Stimulated activated naive CD4-positive, alpha-beta T cell (primary cell): ENCODE data around the gene PCCB.
"Not testable (repeated sequence)": the region's sequence is repeated elsewhere in the genome, so short reads cannot be mapped to it uniquely, and the experiment has no call there.

Experiments used
- DNase-seq, 6 experiments: peaks; one replicate each; lab custom pipeline; 2025; lab: John Stamatoyannopoulos, UW

PCCB gene

DNA sequence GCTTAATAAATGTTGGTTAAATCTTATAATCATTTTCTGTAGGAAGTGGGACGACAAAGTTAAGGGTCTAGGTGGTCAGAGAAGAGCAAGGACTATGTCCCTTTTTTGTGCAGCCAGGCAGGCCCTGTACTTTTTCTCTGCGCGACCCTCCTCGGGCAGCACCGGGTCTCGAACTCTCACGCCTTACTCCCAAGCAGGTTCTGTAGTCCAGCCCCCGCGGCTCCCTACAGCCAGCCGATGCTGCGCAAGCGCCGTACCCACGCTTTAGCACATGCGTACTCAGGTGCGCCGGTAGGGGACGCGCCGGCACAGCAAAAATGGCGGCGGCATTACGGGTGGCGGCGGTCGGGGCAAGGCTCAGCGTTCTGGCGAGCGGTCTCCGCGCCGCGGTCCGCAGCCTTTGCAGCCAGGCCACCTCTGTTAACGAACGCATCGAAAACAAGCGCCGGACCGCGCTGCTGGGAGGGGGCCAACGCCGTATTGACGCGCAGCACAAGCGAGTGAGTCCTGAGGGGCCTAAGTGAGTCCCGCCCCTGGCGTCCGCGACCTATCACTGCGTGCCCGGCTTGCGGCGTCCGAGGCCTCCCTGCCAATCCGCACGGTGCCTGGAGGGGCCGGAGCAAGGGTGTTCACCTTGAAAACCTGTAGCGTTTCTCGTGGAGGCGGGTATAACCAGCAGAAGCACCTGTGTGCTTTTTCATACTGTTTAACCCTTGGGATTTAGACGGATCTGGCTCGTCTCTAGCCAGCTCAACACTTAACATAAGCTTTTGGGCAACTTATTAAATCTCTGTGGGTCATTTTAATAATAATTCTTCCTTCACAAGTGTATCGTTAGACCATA is at the start of gene PCCB:
PCCB (plus strand) TSS at position 282 of the 844 bp plus-strand sequence; CDS start at position 318, 36 bp downstream.
- DNase-seq, result peak; percentile 81 to 99 (median 92)

DNA sequence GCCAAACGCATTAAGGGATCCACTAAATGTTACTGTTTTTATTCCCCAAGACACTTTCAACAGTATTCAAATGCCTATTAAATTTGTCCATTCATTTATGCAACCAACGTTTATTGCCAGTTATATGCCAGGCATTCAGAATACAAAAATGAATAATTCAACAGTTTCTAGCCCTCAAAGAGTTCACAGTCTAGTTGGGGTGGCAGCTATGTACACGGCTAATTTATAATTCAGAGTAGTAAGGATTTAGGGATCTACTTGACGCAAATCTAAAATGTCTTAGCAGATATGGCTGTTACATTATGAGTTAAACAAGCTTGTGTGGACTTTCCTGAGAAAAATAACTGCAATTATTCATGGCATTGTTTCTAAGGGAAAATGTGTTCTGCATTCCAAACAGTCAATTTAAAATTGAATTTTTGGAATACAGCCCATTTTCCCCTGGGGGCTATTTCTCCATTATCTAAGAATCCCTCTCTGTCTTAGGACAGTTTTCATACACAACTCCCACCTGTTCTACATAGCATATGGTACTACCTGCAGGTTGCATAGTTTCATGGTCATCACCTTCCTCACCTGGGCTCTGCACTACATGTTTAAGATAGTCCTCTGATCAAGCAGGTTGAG is 42.5 kb upstream of the PCCB start:
- DNase-seq, result no peak

DNA sequence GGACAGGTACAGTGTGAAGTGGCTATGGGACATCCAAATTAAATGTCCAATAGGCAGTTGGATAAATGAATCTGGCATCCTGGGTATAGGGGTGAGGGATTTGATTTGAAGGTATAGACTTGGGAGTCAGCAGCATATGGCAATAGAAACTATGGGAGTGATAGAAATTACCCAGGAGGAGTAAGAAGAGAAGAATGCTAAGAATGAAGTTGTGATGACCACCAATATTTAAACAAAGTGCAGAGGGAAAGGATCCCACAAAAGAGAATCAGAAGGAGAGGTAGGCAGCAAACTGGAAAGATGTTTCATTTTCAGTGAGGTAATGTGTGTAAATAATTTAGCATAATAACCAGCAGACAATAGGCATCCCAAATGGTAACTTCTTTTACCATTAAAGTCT is 40.2 kb upstream of the PCCB start:
- no peak for DNase-seq

DNA sequence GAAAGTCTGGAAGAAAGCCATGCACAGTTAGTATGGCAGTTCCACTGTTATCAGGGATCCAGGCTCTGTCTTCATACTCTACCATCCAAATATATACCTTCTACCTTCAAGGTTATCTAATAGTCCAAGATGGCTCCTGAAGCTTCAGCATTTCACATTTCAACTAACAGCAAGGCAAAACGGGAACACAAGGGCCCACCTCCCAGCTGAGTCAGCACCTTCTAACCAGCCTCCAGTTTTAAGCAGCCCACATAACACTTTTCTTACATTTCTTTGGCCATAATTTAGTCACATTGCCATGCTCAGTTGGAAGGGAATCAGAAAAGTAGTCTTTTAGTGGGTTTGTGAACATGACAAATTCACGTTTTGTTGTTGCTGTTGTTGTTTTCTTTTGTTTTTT is 38.6 kb upstream of the PCCB start:
- no peak for DNase-seq

DNA sequence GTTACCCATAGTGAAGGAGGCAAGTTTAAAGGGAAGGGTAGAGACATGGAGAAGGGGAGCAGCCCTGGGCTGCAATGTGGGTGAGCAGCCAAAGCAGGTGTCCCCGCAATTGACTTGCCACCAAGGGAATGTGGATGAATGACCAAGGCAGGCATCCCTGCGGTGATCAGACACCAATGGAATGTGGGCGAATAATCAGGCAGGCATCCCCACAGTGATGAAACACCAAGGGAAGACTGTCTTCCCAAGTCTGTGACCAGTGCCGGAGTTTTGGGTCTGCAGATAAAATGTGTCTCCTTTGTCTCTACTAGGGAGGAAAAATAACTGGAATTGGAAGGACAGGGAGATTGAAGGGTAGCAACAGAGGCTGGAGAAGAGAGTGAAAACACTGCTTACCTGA is 27.4 kb upstream of the PCCB start:
- not testable (repeated sequence) for DNase-seq

DNA sequence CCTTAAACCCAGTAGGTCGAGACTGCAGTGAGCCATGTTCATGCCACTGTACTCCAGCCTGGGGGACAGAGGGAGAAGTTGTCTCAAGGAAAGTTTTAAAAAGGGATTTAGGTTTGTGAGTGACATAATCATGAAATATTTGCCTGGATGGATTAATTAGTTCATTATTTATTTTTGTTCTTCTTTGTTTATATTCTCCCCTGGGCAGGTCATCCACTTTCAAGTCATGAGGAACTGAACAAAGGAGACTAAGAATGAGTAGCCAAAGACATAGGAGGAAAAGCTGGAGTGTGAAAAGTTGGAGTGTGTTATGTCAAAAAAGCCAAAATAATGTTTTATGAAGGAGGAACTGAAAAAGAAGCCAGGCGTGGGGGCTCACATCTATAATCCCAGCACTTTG is 17.7 kb upstream of the PCCB start:
- no peak for DNase-seq

DNA sequence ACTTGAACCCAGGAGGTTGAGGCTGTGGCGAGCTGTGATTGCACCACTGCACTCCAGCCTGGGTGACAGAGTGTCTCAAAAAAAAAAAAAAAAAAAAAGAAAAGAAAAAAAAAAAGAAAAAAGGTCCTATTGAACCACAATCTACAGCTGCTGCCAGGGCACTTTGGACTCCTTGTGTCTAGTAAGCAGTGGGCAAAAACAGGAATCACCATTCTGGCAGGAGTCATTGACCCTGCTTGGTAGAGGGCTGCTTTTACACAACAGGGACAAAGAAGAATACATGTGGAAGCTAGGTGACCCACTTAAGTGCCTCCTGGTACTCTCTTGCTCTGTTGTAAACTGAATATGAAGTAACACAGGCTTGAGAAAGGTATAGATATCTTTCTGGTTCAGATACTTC is 14.6 kb upstream of the PCCB start:
- DNase-seq, result no peak

DNA sequence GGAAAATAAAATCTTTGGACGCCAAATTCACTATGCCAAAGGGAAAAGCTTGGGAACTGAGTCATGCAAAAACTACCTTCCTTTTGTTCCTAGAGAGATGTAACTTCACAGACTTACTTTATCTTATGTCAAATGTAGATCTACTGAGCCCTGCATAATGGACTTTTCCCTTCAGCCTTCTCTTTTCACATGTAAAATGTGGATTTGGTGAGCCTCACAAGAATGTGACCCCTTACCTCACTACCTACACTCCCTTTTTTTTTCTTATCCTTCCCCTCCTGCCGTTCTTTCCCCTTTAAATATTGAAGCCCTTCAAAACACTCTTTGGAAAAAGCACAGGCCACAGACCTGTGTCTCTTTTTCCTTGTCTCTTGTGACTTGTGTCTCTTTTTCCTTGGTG is 14.0 kb upstream of the PCCB start:
- DNase-seq, result no peak

DNA sequence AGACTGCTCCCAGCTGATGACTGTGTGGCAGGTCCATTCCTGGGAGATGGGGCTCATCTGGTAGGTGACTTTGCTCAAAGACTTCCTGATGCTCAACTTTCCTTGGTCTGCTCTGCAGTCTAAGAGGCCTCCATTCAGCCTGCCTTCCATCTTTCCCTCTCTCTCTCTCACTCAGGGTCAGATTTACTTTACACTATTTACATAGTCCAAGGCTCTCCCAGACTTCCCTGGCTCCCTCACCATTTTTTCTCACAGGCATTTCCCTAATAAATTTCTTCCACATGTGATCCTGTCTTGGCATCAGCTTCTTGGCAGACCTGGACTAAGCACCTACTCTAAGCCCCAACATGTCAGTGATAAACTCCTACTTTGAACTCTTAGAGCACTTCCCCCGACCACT is 13.0 kb upstream of the PCCB start:
- DNase-seq, result no peak

DNA sequence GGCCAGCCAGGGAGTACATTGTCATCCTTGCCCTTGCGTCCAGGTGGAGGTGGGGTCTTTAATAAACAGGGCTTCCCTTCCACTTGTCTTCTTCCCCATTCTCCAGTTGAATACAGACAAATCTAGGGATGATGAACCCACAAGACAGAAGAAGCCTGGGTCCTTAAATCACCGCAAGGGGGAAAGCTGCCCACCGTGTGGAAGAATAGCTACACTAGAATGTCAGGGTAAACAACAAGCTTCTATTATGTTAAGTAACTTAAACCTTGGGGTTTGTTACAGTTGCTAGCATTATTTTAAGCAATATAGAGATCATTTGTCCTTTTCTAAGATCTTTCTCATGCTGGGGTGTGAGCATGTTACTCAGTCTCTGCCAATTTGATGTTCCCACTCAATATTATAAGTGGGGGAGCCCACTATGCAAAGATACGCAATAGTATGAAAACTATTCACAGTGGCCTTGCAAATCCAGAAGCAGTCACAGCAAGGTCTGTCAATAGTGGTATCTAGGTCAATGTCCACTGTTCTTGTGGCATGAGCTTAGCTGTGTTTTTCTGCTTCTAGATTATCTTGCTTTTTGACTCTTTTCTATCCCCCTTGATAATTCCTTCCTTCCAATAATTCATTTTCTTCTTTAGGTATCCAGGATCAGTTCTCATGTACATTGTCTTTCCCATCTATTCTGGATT is 12.0 kb upstream of the PCCB start:
- DNase-seq, result no peak

DNA sequence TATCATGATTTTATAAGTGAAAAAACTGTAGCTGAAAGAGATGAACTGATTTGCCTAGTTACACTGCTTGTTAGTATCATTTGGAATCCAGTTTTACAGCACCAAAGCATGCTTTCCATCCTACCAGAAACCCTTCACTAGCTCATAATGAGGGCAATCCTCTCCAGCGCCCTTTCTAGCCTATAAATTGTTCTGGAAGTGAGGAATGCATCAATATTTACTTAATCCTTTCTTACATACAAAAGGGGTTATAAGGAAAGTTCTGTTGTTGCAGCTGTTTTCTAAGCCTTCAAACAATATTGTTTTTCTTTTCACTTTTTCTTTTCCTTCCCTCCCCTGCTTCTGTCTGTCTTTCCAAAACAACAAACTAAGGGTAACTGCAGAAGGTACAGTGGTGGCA is 11.0 kb upstream of the PCCB start:
- DNase-seq, result no peak

DNA sequence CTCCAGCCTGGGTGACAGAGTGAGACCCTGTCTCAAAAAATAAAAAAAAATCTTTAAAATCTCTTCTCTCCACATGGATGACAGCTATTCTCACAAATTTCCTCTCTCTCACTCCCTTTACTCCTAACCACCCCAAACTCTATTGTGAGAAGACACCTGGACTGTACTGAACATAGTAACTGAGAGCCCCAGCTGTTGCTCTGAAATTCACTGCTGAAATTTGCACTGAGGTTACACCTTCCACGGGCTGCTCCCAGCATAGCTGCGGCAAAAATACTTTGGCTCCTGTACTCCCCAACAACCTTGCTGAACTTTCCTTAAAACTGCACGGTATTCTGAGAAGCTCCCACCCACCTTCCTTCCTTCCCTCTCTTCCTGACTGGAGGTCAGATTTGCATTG is 4.4 kb upstream of the PCCB start:
- no peak for DNase-seq

DNA sequence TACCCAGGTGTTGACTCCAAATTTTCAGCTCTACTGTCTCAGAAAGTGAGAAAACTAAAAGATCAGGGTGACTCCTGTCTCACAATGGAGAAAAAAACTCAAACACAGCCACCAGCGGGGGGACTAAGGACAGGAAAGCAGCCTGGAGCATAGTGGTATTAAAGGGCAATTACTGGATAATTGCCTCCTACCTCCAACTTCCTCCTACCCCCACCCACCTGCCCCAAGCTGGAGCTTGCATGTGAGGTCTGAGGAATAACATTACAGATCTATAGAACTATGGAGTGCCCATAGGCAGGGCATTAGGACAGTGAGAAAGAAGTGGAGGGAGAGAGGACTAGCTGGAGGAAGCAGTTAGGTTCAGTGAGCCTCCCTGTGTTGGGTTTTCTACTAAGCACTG is 2.7 kb upstream of the PCCB start:
- DNase-seq, result no peak

DNA sequence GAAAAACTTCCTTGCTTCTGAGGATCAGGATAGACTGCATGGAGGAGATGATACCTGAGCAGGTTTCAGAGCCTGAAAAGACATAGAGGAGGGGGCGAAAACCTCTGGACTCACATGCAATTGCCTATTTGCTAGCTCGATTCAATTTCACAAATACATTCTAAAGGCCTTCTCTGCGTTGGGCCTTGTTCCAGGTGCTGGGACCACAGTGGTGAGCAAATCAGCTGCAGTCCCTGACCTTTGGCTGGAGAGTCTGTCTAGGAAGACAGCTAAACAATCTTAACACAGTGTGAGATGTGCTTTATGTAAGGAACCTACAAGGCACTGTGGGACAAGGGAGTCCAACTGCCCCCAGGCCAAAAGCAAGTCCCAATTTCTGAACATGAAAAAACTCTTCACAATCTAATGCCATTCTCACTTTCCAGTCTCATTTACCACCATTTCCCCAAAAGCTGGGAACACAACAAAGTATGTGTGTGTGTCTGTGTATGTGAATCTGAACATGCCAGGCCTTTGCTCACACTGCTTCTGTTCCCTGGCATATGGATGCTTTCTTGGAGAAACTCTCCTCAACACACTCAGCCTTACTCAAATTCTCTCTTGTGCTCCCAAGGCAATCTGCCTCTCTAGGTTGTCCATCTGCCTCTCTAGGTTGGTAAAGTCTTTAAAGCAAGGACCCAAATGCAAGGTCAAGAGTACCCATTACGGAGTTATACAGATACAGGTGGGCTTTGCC is 2.1 kb upstream of the PCCB start:
- DNase-seq, result no peak

DNA sequence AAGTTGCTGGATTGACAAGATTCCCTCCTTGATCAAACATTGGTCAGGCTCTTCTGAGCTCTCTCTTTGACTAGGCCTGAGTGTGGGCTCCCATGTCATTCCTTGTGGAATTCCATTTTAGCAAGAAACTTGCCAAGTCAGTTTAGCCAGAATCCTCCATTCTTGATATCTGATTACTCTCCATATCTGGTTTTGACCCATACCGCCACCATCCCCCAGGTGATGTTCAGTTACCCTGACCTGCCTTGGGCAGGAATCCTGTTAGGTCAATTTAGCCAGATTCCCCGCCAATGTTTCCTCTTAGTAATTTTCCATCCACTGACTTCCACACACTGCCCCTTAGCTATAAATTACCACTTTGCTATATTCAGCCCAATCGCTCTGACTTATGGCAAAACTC is 1.0 kb upstream of the PCCB start:
- no peak for DNase-seq

DNA sequence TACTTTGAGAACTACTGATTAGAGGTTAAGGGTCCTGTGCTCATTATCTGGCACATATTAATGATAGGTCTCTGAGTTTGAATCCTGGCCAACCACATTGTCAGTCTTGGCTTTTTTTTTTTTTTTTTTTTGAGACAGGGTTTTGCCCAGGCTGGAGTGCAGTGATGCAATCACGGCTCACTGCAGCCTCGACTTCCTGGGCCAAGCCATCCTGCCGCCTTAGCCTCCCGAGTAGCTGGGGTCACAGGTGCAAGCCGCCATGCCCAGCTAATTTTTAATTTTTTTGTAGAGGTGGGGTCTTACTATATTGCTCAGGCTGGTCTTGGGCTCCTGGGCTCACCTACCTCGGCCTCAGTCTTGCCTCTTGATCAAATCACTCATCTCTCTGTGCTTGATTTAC is 547 bp upstream of the PCCB start:
- no peak for DNase-seq

DNA sequence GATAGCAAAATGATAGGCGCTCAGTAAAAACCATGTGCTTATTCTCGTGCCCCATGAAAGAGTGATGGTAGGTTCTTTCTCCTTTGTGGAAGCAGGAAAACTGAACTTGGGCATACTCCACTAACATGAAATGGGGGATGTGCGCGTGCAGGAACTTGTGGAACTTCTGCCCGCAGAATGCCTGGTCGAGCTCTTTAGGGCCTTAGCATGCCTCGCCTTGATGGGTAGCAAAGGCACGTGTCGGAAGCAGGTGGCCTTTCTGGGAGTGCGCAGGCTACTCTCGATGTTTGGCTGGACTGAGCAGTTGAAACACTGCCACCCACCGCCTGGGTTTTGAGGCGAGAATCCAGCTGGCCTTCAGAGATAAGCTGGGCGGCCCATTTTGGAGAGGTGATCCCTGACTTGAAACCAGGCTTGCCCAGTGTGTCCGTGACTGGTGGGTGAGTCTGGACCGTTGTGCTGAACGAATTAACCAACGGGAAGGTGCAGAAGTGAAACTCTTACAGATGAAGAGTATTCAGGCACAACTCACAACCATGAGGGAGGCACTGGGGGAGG is 842 bp downstream of the PCCB start:
- peak in 2 of 6 experiments; percentile 1 to 24 for DNase-seq

DNA sequence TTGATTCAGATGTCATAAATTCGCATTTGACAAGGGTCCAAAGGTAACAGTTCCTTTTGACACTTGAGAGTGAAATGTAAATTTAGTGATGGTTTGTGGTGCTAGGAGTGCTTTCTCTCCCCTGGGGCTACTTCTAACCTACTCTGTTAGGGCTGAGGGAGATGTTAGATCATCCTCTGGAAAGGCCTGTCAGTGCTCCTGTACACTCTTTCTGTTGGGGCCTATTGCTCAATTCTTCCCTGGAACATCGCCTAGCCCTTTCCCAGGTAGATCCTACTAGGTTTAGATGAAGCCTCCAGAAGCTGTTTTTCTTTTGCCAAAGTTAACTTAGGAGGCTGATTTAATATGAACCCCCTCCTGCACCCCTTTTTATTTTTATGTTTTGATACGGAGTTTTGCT is 1.4 kb downstream of the PCCB start:
- DNase-seq, result no peak

DNA sequence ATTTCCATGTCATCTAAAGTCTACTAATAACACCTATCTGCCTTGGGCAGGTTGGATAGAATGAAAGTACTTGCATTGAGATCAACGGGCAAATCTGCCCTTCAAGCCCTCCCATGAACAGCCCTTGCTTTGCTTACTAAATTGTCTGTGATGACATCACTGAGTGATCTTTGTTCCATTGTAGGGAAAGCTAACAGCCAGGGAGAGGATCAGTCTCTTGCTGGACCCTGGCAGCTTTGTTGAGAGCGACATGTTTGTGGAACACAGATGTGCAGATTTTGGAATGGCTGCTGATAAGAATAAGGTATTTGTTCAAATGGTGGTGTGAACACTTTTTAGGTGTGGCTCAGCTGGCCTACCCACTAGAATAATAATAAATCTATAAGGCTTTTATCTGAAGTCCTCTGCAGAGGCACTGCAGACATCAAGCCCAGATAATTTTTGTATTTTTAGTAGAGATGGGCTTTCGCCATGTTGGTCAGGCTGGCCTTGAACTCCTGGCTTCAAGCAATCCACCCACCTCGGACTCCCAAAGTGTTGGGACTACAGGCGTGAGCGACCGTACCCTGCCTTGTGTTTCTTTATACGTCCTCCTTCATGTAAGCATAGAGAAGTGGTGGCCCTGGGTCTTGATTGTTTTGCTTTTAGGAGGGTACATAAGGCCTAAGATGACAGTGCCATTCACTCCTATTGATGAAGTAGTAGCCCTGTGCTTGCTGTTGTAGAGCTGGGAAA is 5.7 kb downstream of the PCCB start:
- DNase-seq, result no peak

DNA sequence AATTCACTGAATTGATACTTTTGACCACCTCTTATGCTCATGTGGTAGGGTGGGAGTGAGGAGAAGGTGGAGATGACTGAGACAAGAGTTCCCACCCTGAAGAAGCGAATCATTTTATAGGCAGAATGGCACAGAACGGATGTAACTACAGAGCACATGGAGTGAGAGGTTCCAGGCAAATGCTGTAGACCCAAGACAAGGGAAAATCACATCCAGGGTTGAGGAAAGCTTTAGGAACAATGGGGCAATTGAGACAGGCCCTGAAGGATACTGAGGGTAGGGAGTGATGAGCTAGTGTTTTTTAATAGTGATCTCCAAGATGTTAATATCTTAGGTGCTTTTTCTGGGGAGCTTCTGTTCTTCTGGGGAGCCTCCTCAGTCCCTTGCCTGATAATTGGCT is 8.1 kb downstream of the PCCB start:
- DNase-seq, result no peak

DNA sequence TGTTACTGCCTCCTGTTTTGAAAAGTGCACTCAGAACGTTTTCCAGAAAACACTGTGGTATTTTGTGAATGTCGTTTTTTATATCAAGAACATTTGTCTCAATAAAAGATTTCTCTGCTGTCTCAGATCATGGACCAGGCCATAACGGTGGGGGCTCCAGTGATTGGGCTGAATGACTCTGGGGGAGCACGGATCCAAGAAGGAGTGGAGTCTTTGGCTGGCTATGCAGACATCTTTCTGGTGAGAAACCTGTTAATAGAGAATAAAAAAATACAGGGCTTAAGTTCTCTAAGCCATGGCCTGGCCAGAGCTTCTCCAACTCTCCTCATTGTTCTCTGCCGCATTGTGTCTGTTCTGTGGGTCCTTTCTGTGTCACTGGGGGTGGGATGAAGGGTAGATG is 11.7 kb downstream of the PCCB start:
- no peak for DNase-seq
